Measurements from ENCODE around the gene MAPK8IP2. TPM values are rescaled to one million over a fixed set of nuclear protein-coding genes. Genes with fewer than 3 reads are reported as not detected.

The MAPK8IP2 gene
- polyA plus RNA-seq, 2 of the 4 experiments (the other 2 are of a cell fraction) = 0.76 to 3.0 TPM

- no peaks in the 10 kb centered on the region for H3K9me3 ChIP-seq
- TF ChIP-seq ZFP36 (IDR thresholded peaks at IDR 0.05; ENCODE audit: borderline replicate concordance, partially characterized antibody) = no peak
- TF ChIP-seq EHF (CRISPR knock-in tag; IDR thresholded peaks at IDR 0.05) = no peak
- no peak for TF ChIP-seq JUNB (IDR thresholded peaks at IDR 0.05)
- TF ChIP-seq ZC3H11A (IDR thresholded peaks at IDR 0.05) = no peak
- TF ChIP-seq POLR2AphosphoS2 (conservative IDR thresholded peaks at IDR 0.05; ENCODE audit: low read length) = no peak
- no peak for TF ChIP-seq NR3C1 (IDR thresholded peaks at IDR 0.05)
- no peak for TF ChIP-seq KDM5A (IDR thresholded peaks at IDR 0.05)
- TF ChIP-seq HOXB13 (CRISPR knock-in tag; IDR thresholded peaks at IDR 0.05; ENCODE audit: low read depth) = no peak
- TF ChIP-seq CTCF (IDR thresholded peaks at IDR 0.05) = no peak
- TF ChIP-seq RNF2 (IDR thresholded peaks at IDR 0.05; ENCODE audit: borderline replicate concordance, low read depth) = no peak
- TF ChIP-seq MAFK (IDR thresholded peaks at IDR 0.05; ENCODE audit: partially characterized antibody) = no peak
- TF ChIP-seq SREBF2 (IDR thresholded peaks at IDR 0.05) = no peak
- TF ChIP-seq RAD21 (conservative IDR thresholded peaks at IDR 0.05 in 1 of 2, IDR thresholded peaks at IDR 0.05 in 1 of 2) = no peak
- TF ChIP-seq POLR2A (IDR thresholded peaks at IDR 0.05; ENCODE audit: low read length) = no peak
- TF ChIP-seq USF2 (IDR thresholded peaks at IDR 0.05) = no peak
- TF ChIP-seq CHD2 (IDR thresholded peaks at IDR 0.05; ENCODE audit: low read length, partially characterized antibody) = no peak
- TF ChIP-seq CBX2 (IDR thresholded peaks at IDR 0.05; ENCODE audit: borderline replicate concordance, low read depth) = no peak
- no peak for TF ChIP-seq NFE2L2 (conservative IDR thresholded peaks at IDR 0.05; ENCODE audit: low read length)
- peaks cover 10% of the 10 kb centered on the region; the same call in 2 of the 3 replicates for H3K4me1 ChIP-seq
- no peak; a peak in 1 of 6 replicates for ATAC-seq
- CTCF ChIA-PET = interaction anchor here (1.0 to 1.8 kb wide), 6 partner anchors 10 to 65 kb away, joined by 3 to 11 read pairs (median 4); no protein-coding TSS in a partner anchor
- peak overlapping the region; percentile 64 to 97 for H3K27ac ChIP-seq
- POLR2A ChIA-PET = interaction anchor here (0.6 kb wide), 1 partner anchor 239 kb away, joined by 3 read pairs; no protein-coding TSS in a partner anchor
- no peak for DNase-seq (ENCODE audit: low read depth in 1 of 2, low spot score in 1 of 2)
- peak overlapping the region; percentile 62 for H3K4me3 ChIP-seq
- H3K4me2 ChIP-seq = peak overlapping the region; percentile 83
- no peak for FAIRE-seq
- WGBS (ENCODE audit: missing lambda C conversion rate) = 71% methylated on average over 16 of the region's 16 CpGs
These were observed 28.0 kb downstream of the MAPK8IP2 start for GRCh38 chr22:50628543-50629134.

- DNase-seq (ENCODE audit: low read depth in 1 of 2, low spot score in 1 of 2) (no peak), FAIRE-seq (no peak), ATAC-seq (no peak)
- H3K27ac ChIP-seq = no peak overlapping the region
- no peaks in the 10 kb centered on the region for H3K9me3 ChIP-seq
- ChIA-PET CTCF (interaction anchor here (0.7 to 1.3 kb wide), 2 partner anchors 10 to 105 kb away, joined by 3 read pairs; partner anchors contain the start of gene SCO2), POLR2A (no interaction called here)
- H3K4me3 ChIP-seq = no peak overlapping the region
- no peak for TF ChIP-seq MAZ (IDR thresholded peaks at IDR 0.05; ENCODE audit: borderline replicate concordance, low read depth, low read length)
- no peak for TF ChIP-seq CHD4 (IDR thresholded peaks at IDR 0.05; ENCODE audit: borderline replicate concordance)
- no peak for TF ChIP-seq CTCF (IDR thresholded peaks at IDR 0.05)
- H3K4me1 ChIP-seq = peaks cover 10% of the 10 kb centered on the region; the same call in 2 of the 3 replicates
- H3K4me2 ChIP-seq = no peak overlapping the region
- 75% methylated on average over 5 of the region's 5 CpGs for WGBS (ENCODE audit: missing lambda C conversion rate)
These were observed 29.8 kb downstream of the MAPK8IP2 start for GRCh38 chr22:50630376-50630775.
